VCaP (cell line): Measurements from ENCODE around the gene ANKRD11.

Experiments used
- H3K27ac ChIP-seq: fragments of 450-650 bp; 2 replicates; pipeline ENCODE4 v1.5.1; 2017
- TF ChIP-seq, protein P1 (sequence below): fragments of 450-650 bp; conservative IDR thresholded peaks from 2 replicates; pipeline ENCODE4 v1.5.1; 2017; ENCODE audit warnings: mild to moderate bottlenecking, moderate library complexity

The ANKRD11 gene

GRCh38 chr16:89484041-89484501, 6.3 kb downstream of the ANKRD11 start:
- TF ChIP-seq, protein P1, sequence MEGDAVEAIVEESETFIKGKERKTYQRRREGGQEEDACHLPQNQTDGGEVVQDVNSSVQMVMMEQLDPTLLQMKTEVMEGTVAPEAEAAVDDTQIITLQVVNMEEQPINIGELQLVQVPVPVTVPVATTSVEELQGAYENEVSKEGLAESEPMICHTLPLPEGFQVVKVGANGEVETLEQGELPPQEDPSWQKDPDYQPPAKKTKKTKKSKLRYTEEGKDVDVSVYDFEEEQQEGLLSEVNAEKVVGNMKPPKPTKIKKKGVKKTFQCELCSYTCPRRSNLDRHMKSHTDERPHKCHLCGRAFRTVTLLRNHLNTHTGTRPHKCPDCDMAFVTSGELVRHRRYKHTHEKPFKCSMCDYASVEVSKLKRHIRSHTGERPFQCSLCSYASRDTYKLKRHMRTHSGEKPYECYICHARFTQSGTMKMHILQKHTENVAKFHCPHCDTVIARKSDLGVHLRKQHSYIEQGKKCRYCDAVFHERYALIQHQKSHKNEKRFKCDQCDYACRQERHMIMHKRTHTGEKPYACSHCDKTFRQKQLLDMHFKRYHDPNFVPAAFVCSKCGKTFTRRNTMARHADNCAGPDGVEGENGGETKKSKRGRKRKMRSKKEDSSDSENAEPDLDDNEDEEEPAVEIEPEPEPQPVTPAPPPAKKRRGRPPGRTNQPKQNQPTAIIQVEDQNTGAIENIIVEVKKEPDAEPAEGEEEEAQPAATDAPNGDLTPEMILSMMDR = no peak
- no peak overlapping the region for H3K27ac ChIP-seq

- no peak overlapping the region for H3K27ac ChIP-seq
- TF ChIP-seq, protein P1 = no peak
Observed at GRCh38 chr16:89482817-89483205, 7.5 kb downstream of the ANKRD11 start.

DNA sequence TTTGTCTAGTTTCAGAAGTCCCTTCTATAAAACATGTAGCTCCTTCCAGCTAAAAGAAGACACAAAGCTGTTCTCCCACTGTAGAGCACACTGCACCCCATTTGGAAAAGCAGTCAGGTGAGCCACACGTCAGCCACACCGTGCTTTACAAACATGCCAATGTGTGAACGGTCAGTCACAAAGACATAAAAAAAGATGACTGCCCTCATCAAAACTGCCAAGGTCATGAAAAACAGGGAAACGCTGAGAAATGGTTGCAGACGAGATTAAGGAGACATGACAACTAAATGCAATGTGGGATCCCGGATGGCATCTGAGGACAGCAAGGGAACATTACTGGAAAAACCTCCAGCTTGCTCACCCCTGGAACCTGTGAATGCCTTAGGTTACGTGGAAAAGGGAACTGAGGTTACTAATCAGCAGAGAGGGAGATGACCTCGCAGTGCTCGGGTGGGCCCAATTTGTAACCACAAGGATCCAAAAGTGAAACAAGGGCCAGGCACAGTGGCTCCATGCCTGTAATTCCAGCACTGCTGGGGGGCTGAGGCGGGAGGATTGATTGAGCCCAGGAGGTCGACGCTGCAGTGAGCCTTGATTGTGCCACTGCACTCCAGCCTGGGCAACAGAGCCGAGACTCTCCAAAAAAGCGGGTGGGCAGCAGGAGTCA, 8.1 kb downstream of the ANKRD11 start:
- H3K27ac ChIP-seq = no peak overlapping the region
- TF ChIP-seq, protein P1 = no peak

- no peak overlapping the region for H3K27ac ChIP-seq
- TF ChIP-seq, protein P1 = no peak
Observed at GRCh38 chr16:89481356-89481955, 8.9 kb downstream of the ANKRD11 start.

DNA sequence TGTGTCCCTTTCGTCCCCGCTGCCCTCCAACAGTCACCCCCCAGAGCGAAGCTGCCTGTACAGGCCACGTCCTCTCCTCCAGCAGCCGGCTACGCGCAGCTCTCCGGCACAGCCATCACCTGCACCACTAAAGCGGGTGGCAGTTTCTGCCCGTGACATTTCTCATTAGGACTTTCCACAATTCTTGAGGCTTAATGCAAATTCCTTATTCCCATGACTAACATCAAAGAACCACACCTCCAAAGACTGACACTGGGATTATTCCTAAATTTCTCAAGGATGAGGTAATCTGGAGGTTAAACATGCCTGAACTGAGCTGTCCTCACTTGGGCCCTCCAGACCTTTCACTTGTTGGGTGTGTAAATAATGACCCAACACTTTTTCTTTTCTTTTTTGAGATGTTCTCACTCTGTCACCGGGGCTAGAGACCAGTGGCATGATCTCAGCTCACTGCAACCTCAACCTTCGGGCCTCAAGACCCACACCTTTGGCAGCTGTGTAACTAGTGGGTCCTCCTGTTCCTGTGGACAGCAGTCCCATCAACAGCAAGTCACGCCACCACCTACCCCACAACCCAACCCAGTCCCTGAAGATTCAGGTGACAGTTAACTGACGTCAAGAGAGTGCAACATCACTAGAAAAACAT, 11.7 kb downstream of the ANKRD11 start:
- no peak overlapping the region for H3K27ac ChIP-seq
- TF ChIP-seq, protein P1 = no peak

DNA sequence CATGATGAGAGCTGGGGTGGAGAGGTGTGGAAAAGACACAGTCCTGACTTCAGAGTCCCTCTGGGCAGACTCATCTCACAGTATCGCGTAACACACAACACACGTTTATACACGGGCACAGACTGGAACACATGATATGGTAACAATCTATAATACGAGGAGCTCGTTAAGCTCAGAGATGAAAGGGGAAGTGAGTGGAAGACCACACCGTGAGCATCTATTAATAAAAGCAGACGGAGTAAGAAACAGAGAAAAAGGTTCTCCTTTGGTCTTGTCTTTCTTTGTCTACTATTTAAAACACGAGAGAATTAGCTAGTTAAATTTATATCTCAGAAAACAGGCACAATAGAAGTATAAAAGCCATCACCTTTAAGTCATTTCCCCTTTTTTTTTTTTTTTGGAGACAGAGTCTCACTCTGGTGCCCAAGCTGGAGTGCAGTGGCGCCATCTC, 13.5 kb downstream of the ANKRD11 start:
- TF ChIP-seq, protein P1 = no peak
- no peak overlapping the region for H3K27ac ChIP-seq

- H3K27ac ChIP-seq = no peak overlapping the region
Observed at GRCh38 chr16:89476379-89476778, 14.0 kb downstream of the ANKRD11 start.

More at GRCh38 chr16:89476379-89476778, 14.0 kb downstream of the ANKRD11 start:
- TF ChIP-seq, protein P1 = no peak
